NCI-H226 (cell line): ENCODE data around the gene LTBP2.

ENCODE experiments used
- DNase-seq: peaks from one replicate; pipeline ENCODE4 v3.0.0-alpha.2; 2015

Gene LTBP2

DNA sequence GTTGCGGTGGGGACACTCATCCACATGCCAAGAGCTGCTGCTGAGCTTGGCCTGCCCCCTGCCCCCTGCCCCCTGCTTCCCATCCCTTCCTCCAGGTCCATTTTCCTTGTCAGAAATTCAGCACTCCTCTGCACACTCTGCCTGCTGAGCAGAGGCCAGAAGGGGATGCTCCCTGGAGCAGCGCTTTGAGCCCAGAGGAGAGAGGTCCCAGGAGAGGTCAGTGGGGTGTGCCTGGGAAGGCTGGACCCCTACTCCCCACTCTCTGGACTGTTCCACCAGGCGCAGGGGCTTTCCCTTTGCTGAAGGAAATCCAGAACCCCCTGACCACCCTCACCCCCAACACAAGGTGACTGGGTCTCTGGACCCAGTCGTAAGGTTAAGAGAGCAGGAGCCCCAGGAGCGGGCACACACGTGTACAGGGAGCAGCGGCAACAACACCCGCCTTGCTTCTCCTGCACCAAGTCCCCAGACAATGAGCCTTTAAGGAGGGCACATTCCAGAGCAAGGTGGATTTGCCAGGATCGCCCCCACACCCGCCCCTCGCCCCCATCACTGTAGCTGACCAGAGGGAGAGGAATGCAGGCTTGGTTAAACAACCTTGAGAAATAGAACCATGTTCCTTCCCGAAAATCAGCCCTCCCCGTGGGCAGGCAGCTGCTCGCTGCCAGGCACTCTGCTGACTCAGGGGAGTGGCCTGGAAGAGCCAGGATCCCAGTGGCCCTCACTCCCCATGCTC, 87.8 kb downstream of the LTBP2 start:
- DNase-seq: no peak

DNA sequence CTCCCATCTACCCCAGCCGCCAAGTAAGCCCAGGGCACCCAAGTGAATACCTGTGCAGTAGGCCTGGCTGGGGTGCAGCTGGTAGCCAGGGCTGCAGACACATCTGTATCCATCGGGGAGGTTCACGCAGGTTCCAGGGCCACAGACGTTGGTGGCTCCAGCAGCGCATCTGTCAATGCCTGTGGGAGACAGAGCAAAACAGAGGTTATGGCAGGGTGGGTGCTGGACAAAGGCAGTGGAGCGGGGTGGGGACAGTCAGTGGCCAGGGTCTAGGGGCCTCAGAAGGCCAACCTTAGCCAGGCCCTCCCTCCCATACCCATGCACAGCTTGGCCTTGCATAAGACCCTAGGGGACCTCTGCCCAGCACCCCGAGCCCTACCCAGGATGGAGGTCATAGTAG, 89.3 kb downstream of the LTBP2 start:
- DNase-seq: no peak

DNA sequence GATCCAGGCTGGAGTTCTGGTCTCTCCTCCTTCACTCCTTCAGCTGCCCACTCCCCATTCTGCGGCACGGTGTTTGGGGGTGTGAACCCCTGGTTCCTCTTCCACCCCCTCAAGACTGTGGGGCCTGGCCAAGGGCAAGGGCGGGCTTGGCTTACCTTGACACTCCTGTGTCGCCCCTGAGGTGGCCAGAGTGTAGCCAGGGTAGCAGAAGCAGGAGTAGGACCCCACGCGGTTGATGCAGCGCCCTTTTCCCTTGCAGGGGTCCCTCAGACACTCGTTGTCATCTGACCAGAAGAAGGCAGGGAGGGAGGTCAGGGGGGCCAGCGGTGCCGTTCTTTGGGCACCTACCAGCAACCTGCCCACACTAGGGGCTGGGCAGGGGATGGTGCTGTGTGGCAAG, 90.3 kb downstream of the LTBP2 start:
- DNase-seq: no peak

DNA sequence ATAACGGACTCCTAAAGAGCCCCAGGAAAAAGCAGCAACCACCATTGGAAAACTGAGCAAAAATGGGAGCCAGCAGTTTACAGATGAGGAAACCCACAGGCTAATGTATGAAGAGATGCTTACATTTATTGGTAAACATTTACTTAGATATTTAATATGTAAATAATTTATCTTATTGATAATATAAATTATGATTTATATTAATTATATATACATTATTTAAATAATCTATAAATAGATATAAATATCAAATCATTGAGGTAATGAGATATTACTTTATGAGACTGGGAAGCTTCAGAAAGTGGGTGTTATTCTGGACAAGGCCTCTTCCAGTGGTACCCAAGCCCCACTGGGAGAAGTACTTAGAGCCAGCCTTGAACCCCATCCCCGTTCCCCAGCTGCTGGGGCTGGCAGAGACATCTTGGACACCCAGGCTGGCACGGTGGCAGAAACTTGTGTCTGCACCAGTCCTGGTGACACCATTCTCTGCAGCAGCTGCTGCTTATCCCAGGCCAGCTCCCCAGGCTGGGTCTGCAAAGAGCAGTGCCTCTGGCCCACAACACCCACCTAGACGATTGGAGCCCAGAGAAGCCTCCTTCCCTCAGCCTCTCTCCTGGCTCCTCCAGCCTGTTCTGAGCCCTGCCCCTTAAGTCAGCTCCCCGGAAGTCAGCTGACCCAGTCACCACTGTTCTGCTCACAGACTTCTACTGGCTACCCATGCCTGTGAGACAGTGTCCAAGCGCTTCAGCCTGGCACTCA, 92.5 kb downstream of the LTBP2 start:
- DNase-seq: no peak

DNA sequence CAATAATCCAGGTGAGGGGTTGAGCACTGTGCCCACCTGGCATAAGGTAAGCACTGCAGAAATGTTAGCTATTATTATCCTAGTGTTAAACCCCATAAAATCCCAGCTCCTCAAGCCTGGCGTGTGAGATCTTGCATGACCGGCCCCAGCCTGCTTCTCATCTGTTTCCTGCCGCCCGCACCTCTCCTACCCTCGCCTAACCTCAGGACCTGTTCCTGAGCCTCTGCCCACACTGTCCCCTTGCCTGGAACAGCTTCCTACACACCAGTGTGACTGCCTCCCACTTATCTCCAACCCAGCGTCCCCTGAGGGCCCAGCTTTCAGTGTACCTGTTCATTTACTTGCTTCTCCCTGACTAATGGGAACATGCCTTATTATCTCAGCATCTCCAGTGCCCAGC, 93.8 kb downstream of the LTBP2 start:
- DNase-seq: no peak

DNA sequence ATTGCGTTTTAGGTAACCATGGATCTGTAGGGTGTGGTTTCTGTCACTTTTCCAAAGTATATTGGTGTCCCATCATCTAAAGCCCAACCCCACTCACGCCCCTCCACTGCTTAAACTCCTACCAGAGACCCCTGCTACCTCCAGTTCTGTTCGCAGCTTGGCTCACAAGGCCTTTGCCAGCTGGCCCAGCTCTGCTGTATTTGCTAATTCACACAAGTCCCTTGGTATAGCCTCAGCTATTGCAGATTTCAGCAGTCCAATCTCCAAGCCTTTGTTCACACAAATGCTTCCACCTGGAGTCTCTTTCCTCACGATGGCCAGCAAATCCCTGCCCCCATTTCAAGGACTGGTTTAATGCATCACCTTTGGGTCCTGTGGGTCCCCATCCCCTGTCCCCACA, 94.3 kb downstream of the LTBP2 start:
- DNase-seq: no peak

DNA sequence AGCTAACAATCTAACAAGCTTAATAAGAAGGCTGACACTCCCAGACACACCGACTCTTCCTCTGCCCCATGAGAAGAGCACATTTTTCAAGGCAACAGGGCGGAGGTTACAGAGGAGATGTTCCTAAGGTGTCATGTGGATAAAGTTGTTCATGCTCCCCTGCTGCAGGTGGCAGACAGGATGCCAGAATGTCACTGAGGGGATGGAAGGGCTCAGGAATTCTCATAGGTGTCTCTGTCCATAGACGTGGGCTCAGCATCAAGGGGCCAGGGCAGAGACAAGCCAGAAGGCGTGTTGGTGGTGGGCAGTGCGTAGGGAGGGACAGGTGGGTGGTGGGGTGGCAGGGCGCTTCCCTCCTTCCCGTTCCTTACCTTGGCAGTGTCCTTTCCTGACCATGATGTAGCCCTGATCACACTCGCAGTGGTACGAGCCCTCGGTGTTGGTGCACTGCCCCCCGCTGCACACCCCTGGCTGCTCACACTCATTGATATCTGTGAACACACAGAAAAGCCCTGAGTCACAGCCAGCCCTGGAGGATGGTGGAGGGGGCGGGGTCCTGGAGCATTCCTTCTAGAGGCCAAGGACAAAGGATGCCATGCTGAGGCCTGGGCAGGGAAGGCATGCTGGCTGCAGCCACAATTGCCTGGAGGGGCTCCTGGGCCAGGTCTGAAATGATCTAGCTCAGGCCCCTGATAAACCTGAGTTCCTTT, 95.4 kb downstream of the LTBP2 start:
- DNase-seq: peak; percentile 46

DNA sequence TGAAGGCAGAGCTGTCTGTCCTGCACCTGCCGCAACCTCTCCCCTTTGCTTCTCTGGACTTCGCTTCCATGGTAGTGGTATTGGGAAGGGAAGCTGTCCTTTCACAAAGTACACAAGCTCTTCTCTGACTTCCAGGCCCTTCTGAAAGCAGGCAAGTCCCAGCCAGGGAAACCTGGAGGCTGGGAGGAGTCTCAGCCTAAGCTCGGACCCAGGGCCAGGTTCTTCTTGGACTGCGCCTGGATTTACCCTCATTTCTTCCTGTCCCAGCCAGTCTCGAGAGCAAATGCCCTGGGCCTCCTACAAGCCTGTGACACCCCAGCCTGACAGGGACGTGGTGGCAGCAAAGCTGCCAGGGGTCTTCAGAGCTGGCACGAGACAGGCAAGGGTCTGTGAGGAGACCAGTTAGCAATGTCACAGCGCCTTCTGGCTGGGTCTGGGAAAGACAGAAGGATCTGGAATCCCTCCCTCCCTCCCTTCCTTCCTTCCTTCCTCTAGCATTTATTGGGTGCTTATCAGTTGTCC, 96.1 kb downstream of the LTBP2 start:
- DNase-seq: no peak

DNA sequence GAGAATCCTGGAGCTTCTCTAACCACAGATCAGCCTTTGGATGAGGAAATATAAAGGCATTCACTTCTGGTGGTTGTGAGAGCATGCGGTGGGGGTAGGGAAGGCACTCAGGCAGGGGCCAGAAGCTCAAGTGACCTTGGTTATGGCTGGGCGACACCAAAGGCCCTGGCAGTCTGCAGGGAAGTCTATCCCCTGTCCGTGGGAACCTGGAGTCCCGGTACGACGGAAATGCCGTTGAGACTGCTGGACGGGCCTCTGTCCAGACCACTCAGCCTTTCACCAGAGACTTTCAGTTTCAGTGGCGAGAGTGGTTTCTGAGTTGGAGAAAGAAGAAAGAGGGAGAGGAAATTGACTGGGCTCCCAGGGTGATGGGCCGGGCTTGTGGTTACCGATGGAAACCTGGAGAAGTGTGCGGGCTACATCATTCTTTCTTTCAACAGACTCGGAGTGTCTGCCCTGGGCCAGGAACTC, 97.5 kb downstream of the LTBP2 start:
- no peak for DNase-seq

DNA sequence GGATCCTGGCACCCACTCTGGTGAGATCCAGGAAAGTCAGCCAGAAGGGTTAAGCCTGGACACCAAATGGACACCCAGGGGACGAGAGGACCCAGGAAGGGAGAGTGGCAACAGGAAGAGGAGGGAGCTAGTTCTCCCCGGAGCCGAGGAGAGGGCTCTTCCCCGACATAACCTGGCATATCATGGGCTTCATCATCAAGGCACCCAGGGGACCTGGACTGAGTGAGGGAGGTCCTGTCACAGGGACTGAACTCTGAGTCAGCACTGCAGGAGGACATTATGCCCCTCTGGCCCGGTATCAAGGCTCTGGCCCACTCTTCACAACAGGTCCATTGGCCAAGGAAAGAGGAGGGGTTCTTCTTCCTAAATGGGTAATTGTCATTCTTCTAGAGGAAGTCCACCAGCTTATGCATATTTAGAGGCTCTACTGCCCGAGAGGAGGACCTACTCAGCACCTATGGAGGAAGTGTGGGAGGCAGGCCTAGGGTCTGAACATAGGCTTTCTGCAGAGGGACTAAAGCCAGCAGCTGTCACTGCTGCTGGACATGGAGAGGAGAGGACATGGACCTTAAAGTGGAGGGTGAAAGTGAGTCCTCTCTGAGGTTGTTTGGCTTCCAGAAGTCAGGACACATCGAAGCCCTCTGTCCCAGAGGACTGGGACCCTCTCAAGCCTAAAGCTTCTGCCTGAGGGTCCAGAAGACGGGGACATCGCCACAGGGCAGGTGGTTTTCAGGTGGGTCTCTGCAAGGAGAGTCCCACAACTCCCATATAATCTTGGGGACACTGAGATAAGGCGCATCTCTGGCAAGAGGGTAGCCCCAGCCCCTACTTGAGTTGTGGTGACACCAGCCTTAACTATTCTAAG, 99.8 kb downstream of the LTBP2 start:
- DNase-seq: no peak

DNA sequence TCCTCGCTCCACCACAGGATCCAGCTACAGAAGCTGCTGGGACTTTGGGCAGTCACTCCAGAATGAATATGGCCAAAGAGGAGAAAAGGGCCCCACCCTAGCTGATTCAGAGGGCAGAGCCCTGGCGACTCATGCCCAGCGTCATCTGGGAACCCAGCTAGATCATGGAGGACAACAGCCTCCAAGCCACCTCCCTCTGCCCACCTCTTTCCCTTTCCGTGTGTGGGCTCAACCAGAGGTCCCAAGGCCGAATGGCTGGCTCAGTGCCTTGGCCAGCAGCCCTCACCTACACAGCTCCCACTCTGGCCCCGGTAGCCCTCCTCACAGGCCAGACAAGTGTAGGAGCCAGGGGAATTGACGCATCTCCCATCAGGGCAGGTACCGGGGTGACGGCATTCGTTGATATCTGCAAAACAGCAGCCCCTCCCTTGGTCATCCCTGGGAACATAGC, 101.1 kb downstream of the LTBP2 start:
- peak; percentile 43 for DNase-seq

DNA sequence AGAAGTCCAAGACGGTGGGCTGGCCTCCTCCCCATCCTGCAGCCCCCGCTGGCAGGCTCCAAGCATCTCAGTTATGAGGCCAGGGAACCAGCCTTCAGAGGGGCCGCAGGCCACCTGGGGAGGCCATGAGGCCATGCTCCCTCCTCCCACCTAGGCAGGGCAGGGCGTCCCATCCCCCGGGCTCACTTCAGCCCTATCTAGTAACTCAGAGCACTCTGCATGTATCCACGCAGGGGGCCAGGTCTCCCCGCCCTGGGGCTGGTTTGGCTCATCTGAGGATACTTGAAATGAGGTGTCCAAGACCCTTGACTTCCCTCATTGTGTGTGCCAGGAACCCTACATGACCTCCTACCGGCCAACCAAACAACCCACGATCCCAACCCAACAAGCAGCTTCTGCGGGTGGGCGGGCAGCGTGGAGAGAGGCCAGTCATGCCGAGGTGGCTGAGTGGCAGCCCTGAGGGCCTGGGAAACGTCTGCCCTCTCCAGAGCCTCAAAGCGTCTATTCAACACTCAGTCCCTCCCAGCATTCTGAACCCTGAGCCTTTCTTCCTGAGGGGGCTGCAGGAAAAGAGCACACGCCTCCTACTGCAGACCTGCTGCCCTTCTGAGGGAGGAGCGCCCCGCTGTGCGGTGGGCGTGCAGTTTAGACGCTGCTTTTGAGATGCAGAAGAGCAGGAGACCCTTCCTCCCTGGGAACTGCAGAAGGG, 101.7 kb downstream of the LTBP2 start:
- no peak for DNase-seq

DNA sequence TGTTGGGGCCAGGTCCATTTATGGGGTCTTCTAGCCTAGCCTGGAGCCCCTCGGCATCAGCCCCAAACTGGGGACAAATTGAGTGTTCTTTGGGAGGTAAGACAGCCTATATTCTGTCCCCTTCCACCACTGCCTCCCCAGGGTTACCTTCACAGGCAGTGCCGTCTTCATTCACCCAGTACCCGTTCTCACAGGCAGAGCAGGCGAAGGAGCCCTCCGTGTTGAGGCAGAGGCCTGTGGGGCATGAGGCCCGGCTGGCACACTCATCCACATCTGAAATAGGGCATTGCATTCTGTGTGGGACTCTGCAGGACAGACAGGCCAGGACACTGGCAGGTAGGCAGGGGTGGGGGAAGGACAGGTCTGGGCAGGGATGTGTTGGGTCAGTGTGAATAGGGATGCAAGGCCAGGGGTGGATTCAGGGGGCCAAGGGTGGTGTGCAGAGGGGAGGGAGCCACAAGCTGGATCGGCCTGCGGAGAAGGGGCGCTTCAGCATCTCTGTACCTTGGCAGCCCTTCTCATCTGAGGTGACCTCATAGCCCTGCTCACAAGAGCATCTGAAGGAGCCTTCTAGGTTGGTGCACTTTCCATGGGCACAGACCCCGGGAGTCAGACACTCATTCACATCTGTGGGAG, 102.3 kb downstream of the LTBP2 start:
- DNase-seq: no peak

DNA sequence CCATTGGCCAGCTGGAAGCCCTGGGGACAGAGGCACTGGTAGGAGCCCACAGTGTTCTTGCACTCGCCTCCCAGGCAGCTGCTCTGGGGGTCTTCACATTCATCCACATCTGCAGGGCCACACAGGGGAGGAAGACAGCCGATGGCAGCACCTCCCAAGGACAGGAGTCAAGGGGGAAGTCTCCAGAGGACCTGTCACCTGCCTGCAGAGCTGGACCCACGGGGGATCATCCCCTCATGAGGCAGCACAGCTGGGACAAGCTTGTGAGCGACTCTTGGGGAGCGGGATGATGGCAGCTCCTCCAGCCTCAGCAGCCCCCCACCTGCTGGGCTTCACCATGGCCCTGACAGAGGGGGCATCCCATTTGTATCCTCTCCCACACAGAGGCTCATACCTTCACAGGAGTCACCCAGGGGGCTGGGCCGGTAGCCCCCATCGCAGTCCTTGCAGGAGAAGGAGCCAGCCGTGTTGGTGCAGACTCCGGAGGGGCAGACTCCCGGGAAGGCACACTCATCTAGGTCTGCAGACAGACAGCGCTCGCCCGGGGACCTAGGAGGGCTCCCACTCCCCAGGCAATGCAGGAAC, 103.1 kb downstream of the LTBP2 start:
- no peak for DNase-seq

DNA sequence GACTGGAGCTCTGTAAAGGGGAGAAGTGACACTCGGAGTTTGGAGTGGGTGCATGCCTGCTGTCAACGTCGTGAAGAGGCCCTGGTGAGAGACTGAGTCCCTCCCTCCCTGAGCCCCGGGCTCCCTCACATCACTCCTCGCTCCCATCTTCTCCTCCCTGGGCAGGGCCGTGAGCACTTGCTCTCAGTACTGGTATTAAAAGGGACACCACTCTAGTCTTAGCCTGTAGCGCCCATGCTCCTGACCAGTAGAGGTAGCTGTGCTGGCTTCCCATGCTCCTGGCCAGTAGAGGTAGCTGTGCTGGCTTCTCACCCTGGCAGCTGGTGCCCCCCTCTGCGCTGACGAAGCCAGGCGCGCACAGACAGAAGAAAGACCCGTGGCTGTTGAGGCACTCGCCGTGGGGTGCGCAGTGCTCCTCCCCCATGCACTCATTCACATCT, 103.7 kb downstream of the LTBP2 start:
- no peak for DNase-seq

DNA sequence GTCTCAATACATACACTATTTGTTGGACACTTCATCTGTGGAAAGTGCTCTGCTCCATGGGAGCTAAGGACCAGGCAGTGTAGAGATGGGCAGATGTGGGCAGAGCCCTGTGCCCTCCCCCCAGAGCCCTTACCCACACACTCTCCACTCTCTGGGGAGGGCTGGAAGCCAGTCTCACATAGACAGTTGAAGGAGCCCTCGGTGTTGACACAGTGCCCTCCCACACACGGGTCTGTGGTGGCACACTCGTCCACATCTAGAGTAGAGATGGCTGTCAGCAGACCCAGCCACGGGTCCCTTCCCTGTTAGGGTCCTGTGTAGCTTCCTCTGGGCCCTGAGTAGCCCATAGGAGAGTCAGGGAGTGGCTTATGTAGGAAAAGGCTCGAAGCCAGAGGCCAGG, 104.2 kb downstream of the LTBP2 start:
- DNase-seq: no peak

DNA sequence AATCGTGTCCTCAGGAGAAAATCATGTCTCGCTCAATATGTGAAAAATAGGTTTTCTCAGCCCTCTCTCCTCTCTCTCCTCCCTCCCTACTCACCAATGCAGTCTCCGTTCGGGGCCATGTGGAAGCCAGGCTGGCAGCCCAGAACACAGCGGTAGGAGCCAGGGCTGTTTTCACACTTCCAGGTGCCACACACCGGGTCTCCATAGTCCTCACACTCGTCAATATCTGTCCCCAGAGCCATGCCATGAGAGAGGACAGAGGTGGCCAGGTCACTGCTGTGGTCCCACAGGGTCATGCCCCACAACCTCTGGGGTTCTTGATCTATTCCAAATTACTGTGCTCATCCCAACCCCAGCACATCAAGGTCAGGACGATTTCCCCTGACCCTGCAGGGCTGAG, 105.0 kb downstream of the LTBP2 start:
- no peak for DNase-seq

DNA sequence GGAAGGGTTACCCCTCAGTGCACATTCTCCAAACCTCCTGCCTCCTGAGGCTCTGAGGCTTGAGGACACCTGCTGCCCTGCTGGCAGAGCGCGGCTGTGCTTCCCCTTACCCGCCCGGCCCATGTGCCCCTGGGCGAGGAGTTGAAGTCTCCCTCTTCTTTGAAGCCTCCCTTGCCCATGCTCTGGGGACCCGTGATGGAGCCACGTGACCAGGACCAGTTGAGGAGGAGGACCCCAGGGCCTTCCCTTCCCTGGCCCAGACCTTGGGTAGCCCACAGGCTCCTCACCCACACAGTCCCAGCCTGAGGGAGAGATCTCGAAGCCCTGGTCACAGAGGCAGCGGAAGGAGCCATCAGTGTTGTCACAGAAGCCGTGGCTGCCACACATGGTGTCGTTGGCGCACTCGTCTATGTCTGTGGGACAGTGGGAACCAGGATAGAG, 105.6 kb downstream of the LTBP2 start:
- no peak for DNase-seq

DNA sequence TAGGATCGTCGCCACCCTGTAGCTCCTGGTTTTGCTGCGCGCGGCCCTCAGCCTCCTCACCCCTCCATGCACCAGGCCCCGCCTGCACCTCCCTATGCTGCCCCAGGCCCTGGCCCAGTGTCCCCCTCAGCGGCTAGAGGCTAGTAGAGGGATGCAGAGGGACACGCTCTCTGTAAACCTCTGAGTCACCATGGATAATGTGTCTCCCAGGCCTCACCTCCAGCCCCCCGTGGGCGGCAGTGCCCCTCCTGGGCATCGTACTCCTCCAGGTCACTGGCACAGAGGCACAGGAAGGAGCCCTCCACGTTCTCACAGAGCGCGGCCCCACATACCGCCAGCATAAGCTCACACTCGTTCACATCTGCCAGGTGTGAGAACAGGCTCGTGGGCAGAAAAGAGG, 106.2 kb downstream of the LTBP2 start:
- no peak for DNase-seq

DNA sequence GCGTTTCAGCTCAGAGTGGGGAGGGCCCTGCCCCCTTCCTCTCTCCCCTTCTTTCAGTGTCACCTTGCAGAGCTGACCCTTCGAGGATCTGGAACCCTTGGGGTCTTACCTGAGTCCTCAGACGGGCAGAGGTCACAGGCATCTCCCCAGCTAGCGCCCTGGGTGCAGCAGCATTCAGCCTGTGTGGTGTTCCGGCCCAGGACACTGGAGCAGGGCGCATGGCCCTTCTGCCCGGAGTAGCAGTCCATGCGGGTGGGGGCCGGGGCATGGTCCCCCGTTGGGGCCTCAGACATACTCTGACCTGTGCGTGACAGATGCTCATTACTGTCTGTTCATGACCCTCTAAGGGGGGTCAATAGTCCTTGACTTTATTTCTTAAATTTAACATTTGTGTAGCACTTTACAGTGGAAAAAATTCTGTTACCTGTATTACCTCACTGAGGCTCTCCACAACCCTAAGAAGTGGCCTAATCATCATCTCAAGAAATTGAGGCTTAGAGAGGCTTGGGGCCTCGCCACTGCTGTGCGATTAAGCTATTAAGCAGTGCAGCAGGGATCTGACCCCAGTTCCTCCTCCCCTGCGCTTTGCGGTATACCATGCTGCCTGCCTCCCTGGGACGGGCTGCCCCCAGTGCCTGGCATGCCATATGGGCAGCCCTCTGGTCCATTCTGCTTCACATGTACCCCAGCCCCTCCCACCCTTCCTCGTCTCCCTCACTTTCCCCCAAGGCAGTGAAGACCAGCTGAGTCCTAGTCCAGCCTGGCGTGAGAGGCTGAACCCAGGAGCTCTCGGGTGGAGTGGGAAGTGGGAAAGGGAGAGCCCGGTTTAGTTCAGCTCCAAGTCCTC, 106.9 kb downstream of the LTBP2 start:
- DNase-seq: no peak
